A549 (cell line): ENCODE results near the gene PLCL1.

ENCODE experiments used
- EHF ChIP-seq: fragments of 250-450 bp; sonication (Bioruptor Pico); IDR thresholded peaks from 2 replicates; pipeline ENCODE4 v1.5.0; 2020; ENCODE audit warnings: mild to moderate bottlenecking
- EHMT2 ChIP-seq: fragments of 200-600 bp; sonication (generic); IDR thresholded peaks from 2 replicates; pipeline ENCODE4 v1.6.1; 2016; ENCODE audit warnings: antibody characterized with exemption, low read depth, mild to moderate bottlenecking, moderate library complexity
- EP300 ChIP-seq, 2 experiments: fragments of >200 bp; sonication (Bioruptor Twin); formaldehyde crosslinking; IDR thresholded peaks; 2 replicates in 1 of 2; 3 replicates in 1 of 2; pipeline ENCODE4 v1.6.1; 2016 to 2017
- MAZ ChIP-seq: fragments of 150-350 bp; IDR thresholded peaks from 2 replicates; pipeline ENCODE4 v1.6.1; 2014; ENCODE audit warnings: antibody characterized with exemption, low read depth, low read length, borderline replicate concordance
- NPAS2 ChIP-seq: fragments of 250-450 bp; sonication (Bioruptor Pico); IDR thresholded peaks from 2 replicates; pipeline ENCODE4 v1.8.0; 2022; ENCODE audit warnings: mild to moderate bottlenecking, moderate library complexity, borderline replicate concordance
- POLR2A ChIP-seq: IDR thresholded peaks from 2 replicates; pipeline ENCODE4 v1.6.1; 2012; ENCODE audit warnings: mild to moderate bottlenecking, low read length
- RAD21 ChIP-seq, 2 experiments: fragments of >200 bp in 1 of 2; sonication (Bioruptor Twin) in 1 of 2; formaldehyde crosslinking in 1 of 2; IDR thresholded peaks in 1 of 2; conservative IDR thresholded peaks in 1 of 2; 2 replicates in 1 of 2; 3 replicates in 1 of 2; pipeline ENCODE4 v1.6.1; 2012 to 2018; ENCODE audit warnings: inconsistent platforms in 1 of 2
- REST ChIP-seq: fragments of 200-600 bp; sonication (generic); IDR thresholded peaks from 2 replicates; pipeline ENCODE4 v1.6.1; 2016; ENCODE audit warnings: antibody characterized with exemption, mild to moderate bottlenecking, moderate library complexity
- ZFP36 ChIP-seq: fragments of 450-650 bp; IDR thresholded peaks from 2 replicates; pipeline ENCODE4 v1.6.1; 2014; ENCODE audit warnings: borderline replicate concordance; ENCODE audit not compliant: partially characterized antibody
- TF ChIP-seq, protein P1 (sequence below): fragments of >200 bp; sonication (Bioruptor Twin); formaldehyde crosslinking; IDR thresholded peaks from 3 replicates; pipeline ENCODE4 v1.5.1; 2016
- TF ChIP-seq, protein P2 (sequence below): IDR thresholded peaks from 2 replicates; pipeline ENCODE4 v1.6.1; 2012

DNA sequence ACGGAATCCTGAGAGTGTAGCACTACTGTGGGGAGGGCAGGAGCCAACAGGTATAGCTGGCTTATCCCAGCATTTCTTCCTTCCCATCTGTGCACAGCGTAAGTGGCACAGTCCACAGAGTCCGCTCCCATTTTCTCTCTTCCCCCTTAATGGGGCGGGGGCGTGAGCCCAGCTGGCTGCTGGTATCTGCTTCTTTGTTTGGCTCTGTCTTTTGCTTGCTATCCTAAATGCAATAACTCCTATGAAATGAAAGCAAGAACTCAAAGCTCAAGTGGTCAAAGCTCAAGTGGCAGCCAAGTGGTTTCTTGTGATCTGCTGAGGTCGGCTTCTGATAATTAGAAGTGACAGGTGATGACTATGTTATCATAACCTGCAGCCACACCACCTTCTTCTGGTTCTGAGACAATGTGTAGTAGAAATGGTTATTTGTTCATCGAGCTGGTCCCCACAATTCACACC lies 192.7 kb downstream of the PLCL1 start:
- TF ChIP-seq, protein P1, sequence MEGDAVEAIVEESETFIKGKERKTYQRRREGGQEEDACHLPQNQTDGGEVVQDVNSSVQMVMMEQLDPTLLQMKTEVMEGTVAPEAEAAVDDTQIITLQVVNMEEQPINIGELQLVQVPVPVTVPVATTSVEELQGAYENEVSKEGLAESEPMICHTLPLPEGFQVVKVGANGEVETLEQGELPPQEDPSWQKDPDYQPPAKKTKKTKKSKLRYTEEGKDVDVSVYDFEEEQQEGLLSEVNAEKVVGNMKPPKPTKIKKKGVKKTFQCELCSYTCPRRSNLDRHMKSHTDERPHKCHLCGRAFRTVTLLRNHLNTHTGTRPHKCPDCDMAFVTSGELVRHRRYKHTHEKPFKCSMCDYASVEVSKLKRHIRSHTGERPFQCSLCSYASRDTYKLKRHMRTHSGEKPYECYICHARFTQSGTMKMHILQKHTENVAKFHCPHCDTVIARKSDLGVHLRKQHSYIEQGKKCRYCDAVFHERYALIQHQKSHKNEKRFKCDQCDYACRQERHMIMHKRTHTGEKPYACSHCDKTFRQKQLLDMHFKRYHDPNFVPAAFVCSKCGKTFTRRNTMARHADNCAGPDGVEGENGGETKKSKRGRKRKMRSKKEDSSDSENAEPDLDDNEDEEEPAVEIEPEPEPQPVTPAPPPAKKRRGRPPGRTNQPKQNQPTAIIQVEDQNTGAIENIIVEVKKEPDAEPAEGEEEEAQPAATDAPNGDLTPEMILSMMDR: no peak
- TF ChIP-seq POLR2A: no peak
- TF ChIP-seq EP300 (IDR thresholded peaks at IDR 0.05): no peak
- TF ChIP-seq REST: no peak
- TF ChIP-seq, protein P2, sequence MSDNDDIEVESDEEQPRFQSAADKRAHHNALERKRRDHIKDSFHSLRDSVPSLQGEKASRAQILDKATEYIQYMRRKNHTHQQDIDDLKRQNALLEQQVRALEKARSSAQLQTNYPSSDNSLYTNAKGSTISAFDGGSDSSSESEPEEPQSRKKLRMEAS: no peak
- no peak for TF ChIP-seq ZFP36
- TF ChIP-seq RAD21 (conservative IDR thresholded peaks at IDR 0.05 in 1 of 2, IDR thresholded peaks at IDR 0.05 in 1 of 2): no peak
- no peak for TF ChIP-seq MAZ
- no peak for TF ChIP-seq EHF
- no peak for TF ChIP-seq NPAS2
- TF ChIP-seq EHMT2: no peak
